Measurements from ENCODE around the gene TMEM44.

DNA sequence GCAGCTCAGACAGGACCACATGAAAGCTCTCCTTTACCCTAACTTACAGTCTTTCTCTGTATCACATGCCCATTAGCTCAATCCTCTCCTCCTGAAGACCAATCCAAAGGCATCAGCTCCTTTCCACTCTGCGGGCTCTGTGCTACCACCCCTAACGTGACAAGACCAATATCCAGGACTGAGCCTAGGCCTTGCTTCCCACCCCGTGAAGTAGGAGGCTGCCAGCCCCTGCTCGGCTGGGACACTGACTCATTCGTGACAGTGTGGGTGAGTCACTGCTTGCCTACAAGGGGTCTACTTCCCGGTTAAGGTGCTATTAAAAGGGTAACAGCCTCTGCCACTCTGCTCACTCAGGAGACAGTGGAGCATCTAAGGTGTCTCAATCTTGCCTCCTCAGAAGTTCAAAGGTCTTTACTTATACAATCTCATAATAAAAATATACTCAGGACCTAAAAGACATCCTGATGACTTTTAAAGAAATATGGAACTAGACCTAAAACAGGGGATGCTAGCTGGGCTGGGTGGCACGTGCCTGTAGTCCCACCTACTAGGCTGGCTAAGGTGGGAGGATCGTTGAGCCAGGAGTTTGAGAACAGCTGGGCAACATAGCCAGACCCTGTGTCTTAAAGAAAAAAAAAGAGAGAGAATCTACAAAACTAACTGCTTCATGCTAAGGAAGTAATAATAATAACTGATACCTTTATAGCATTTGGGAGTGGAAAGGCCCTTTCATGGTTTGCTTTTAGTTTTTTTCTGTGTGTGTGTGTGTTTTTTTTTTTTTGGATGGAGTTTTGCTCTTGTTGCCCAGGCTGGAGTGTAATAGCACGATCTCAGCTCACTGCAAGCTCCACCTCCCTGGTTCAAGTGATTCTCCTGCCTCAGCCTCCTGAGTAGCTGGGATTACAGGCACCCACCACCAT lies 55.0 kb downstream of the TMEM44 start:
- TF ChIP-seq, protein P1, sequence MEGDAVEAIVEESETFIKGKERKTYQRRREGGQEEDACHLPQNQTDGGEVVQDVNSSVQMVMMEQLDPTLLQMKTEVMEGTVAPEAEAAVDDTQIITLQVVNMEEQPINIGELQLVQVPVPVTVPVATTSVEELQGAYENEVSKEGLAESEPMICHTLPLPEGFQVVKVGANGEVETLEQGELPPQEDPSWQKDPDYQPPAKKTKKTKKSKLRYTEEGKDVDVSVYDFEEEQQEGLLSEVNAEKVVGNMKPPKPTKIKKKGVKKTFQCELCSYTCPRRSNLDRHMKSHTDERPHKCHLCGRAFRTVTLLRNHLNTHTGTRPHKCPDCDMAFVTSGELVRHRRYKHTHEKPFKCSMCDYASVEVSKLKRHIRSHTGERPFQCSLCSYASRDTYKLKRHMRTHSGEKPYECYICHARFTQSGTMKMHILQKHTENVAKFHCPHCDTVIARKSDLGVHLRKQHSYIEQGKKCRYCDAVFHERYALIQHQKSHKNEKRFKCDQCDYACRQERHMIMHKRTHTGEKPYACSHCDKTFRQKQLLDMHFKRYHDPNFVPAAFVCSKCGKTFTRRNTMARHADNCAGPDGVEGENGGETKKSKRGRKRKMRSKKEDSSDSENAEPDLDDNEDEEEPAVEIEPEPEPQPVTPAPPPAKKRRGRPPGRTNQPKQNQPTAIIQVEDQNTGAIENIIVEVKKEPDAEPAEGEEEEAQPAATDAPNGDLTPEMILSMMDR (IDR thresholded peaks at IDR 0.05), result no peak
- TF ChIP-seq ZFX (IDR thresholded peaks at IDR 0.05; ENCODE audit: borderline replicate concordance), result no peak

Measured in 22Rv1 (cell line).